Osteoblast (primary cell): ENCODE data around the gene PCDHA12. TPM values are rescaled to one million over a fixed set of nuclear protein-coding genes. Genes with fewer than 3 reads are reported as not detected.

Source experiments
- DNase-seq: peaks from one replicate; pipeline ENCODE4 v3.0.0; 2011; ENCODE audit warnings: low spot score, mixed read lengths; ENCODE audit not compliant: insufficient read length; ENCODE audit errors: missing footprints
- H2AFZ ChIP-seq: 2 replicates; pipeline ENCODE4 v1.6.0; 2011; ENCODE audit warnings: mild to moderate bottlenecking, low read length
- H3K27ac ChIP-seq: 2 replicates; pipeline ENCODE4 v1.5.1; 2011; ENCODE audit warnings: mild to moderate bottlenecking, low read depth, low read length, moderate library complexity
- H3K27me3 ChIP-seq: 2 replicates; pipeline ENCODE4 v1.6.0; 2012; ENCODE audit warnings: mild to moderate bottlenecking, control low read depth, inconsistent platforms, low read length, moderate library complexity; ENCODE audit not compliant: insufficient read depth
- H3K36me3 ChIP-seq: 2 replicates; pipeline ENCODE4 v1.5.1; 2011; ENCODE audit warnings: mild to moderate bottlenecking, low read length, control low read depth, moderate library complexity; ENCODE audit not compliant: insufficient read depth
- H3K4me1 ChIP-seq: 2 replicates; pipeline ENCODE4 v1.5.1; 2011; ENCODE audit warnings: mild to moderate bottlenecking, low read length, control low read depth, moderate library complexity; ENCODE audit not compliant: insufficient read depth
- H3K4me2 ChIP-seq: 2 replicates; pipeline ENCODE4 v1.6.0; 2011; ENCODE audit warnings: mild to moderate bottlenecking, low read length; ENCODE audit not compliant: insufficient read depth
- H3K4me3 ChIP-seq: fragments of 200-600 bp; sonication (generic); 3 replicates; pipeline ENCODE4 v1.5.1; 2012; ENCODE audit warnings: mild to moderate bottlenecking, low read length, inconsistent platforms; ENCODE audit not compliant: insufficient read depth
- H3K79me2 ChIP-seq: 2 replicates; pipeline ENCODE4 v1.6.0; 2012; ENCODE audit warnings: mild to moderate bottlenecking, low read length, control low read depth, inconsistent platforms; ENCODE audit not compliant: insufficient read depth
- H3K9me3 ChIP-seq: 2 replicates; pipeline ENCODE4 v1.5.1; 2011; ENCODE audit warnings: low read depth, low read length, control low read depth
- H4K20me1 ChIP-seq: 2 replicates; pipeline ENCODE4 v1.6.0; 2012; ENCODE audit warnings: mild to moderate bottlenecking, low read length, control low read depth; ENCODE audit not compliant: insufficient read depth
- total RNA-seq: library from RNA; depleted of rRNA; stranded (reverse); fragments of >200 nt; gene quantifications from 2 replicates; pipeline ENCODE4 v1.2.3, GENCODE V29; 2012
- TF ChIP-seq, protein P1 (sequence below): IDR thresholded peaks from 2 replicates; pipeline ENCODE4 v1.5.1; 2011; ENCODE audit warnings: mild to moderate bottlenecking, low read depth, low read length, moderate library complexity; ENCODE audit errors: extremely low read depth

Gene PCDHA12
- total RNA-seq, 1 donor: 0.36 TPM

DNA sequence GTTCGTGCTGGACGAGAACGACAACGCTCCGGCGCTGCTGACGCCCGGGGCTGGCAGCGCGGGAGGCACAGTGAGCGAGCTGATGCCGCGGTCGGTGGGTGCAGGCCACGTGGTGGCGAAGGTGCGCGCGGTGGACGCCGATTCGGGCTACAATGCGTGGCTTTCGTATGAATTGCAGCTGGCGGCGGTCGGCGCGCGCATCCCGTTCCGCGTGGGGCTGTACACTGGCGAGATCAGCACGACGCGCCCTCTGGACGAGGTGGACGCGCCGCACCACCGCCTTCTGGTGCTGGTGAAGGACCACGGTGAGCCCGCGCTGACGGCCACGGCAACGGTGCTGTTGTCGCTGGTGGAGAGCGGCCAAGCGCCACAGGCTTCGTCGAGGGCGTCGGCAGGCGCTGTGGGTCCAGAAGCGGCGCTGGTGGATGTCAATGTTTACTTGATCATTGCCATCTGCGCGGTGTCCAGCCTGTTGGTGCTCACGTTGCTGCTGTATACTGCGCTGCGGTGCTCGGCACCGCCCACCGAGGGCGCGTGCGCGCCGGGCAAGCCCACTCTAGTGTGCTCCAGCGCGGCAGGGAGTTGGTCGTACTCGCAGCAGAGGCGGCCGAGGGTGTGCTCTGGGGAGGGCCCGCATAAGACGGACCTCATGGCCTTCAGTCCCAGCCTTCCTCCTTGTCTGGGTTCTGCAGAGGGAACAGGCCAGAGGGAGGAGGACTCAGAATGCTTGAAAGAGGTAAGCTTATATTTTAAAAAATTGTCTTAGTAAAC lies 9.0 kb downstream of the PCDHA12 start:
- TF ChIP-seq, protein P1, sequence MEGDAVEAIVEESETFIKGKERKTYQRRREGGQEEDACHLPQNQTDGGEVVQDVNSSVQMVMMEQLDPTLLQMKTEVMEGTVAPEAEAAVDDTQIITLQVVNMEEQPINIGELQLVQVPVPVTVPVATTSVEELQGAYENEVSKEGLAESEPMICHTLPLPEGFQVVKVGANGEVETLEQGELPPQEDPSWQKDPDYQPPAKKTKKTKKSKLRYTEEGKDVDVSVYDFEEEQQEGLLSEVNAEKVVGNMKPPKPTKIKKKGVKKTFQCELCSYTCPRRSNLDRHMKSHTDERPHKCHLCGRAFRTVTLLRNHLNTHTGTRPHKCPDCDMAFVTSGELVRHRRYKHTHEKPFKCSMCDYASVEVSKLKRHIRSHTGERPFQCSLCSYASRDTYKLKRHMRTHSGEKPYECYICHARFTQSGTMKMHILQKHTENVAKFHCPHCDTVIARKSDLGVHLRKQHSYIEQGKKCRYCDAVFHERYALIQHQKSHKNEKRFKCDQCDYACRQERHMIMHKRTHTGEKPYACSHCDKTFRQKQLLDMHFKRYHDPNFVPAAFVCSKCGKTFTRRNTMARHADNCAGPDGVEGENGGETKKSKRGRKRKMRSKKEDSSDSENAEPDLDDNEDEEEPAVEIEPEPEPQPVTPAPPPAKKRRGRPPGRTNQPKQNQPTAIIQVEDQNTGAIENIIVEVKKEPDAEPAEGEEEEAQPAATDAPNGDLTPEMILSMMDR: no peak
- peak; percentile 19 for DNase-seq

DNA sequence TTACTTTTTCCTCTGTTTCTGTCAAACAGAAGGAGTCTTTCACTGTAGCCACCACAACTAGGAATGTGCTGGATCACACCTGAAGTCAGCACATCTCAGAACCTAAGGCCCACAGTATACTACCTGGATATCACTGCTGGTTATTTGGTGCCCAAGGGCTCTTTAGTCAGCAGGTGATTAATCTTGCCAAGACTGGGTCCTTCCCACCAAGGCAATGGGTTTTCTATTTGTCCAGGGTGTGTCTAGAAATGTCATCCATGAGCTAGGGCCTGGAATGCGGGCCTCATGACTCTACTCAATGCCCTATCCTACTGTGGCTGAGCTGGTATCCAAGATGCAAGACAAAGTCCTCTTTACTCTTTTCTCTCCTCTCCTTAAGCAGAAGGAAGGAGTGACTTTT lies 41.2 kb downstream of the PCDHA12 start:
- DNase-seq: no peak
- no peak overlapping the region for H3K4me3 ChIP-seq
- H3K27ac ChIP-seq: no peak overlapping the region
- TF ChIP-seq, protein P1: no peak
- H3K4me1 ChIP-seq: no peaks in the 10 kb centered on the region
- no peaks in the 10 kb centered on the region for H3K36me3 ChIP-seq
- H3K4me2 ChIP-seq: no peak overlapping the region
- H3K27me3 ChIP-seq: no peaks in the 10 kb centered on the region
- H4K20me1 ChIP-seq: no peaks in the 10 kb centered on the region
- H3K79me2 ChIP-seq: no peaks in the 10 kb centered on the region
- H2AFZ ChIP-seq: no peak overlapping the region
- no peaks in the 10 kb centered on the region for H3K9me3 ChIP-seq

More for the DNA sequence above, 9.0 kb downstream of the PCDHA12 start:
- Histone ChIP-seq H3K36me3 (no peaks in the 10 kb centered on the region), H4K20me1 (no peaks in the 10 kb centered on the region), H3K27me3 (no peaks in the 10 kb centered on the region), H3K4me2 (no peak overlapping the region), H3K4me1 (no peaks in the 10 kb centered on the region), H3K4me3 (no peak overlapping the region), H3K9me3 (no peaks in the 10 kb centered on the region), H3K79me2 (no peaks in the 10 kb centered on the region), H3K27ac (no peak overlapping the region), H2AFZ (no peak overlapping the region)

DNA sequence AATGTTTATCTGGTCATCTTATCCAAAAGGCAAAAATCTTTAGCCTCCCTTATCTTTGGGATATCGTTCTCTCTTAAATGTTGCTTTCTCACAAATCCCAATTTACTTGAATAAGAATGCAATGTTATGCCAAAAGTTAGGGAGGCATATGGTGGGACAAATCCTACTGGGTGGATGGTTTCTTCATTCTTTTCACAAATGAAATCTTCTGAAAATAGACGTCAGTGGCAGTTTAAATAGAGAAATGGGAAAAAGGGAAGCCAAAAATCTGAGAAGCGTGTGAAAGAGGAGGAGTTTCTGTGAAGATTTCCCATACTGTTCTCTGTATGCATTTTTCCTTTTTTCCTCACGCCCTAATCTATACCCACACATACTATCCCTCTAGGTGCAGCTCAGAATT lies 48.5 kb downstream of the PCDHA12 start:
- no peak for DNase-seq
- Histone ChIP-seq H4K20me1 (no peaks in the 10 kb centered on the region), H3K4me3 (no peak overlapping the region)

More for the DNA sequence above, 48.5 kb downstream of the PCDHA12 start:
- H3K79me2 ChIP-seq: no peaks in the 10 kb centered on the region
- H3K27me3 ChIP-seq: peaks cover 4% of the 10 kb centered on the region
- TF ChIP-seq, protein P1: no peak
- H3K27ac ChIP-seq: no peak overlapping the region
- no peak overlapping the region for H2AFZ ChIP-seq
- no peaks in the 10 kb centered on the region for H3K9me3 ChIP-seq
- H3K36me3 ChIP-seq: no peaks in the 10 kb centered on the region
- no peaks in the 10 kb centered on the region for H3K4me1 ChIP-seq
- no peak overlapping the region for H3K4me2 ChIP-seq
